OCI-LY3 (cell line): Measurements from ENCODE around the gene ST3GAL3.

ENCODE experiments used
- H2AFZ ChIP-seq: fragments of 200-600, 300-600 bp; shearing (Covaris generic); 2 replicates; pipeline ENCODE4 v1.6.0; 2014; ENCODE audit warnings: antibody characterized with exemption, low read depth, low read length
- H3K27ac ChIP-seq: fragments of 200-600, 300-600 bp; sonication (generic); 2 replicates; pipeline ENCODE4 v1.5.1; 2014; ENCODE audit warnings: mild to moderate bottlenecking, low read length, moderate library complexity, mixed read lengths
- H3K27me3 ChIP-seq: fragments of 200-600, 300-600 bp; sonication (generic); 2 replicates; pipeline ENCODE4 v1.6.1; 2014; ENCODE audit warnings: low read depth, low read length, mixed read lengths
- H3K36me3 ChIP-seq: fragments of 200-600, 300-600 bp; sonication (generic); replicated peaks from 2 replicates; pipeline ENCODE3; 2014; ENCODE audit warnings: low read depth, low read length, mixed read lengths
- H3K4me1 ChIP-seq: fragments of 300-600, 200-600 bp; sonication (generic); 2 replicates; pipeline ENCODE4 v1.6.1; 2014; ENCODE audit warnings: low read length, mixed read lengths
- H3K4me2 ChIP-seq: fragments of 200-600, 300-600 bp; sonication (generic); 2 replicates; pipeline ENCODE4 v1.6.1; 2014; ENCODE audit warnings: low read length, mixed read lengths
- H3K4me3 ChIP-seq: fragments of 300-600, 200-600 bp; sonication (generic); 2 replicates; pipeline ENCODE4 v1.5.1; 2014; ENCODE audit warnings: antibody characterized with exemption, mild to moderate bottlenecking, low read length, moderate library complexity
- H3K79me2 ChIP-seq: fragments of 300-600, 200-600 bp; shearing (Covaris generic); 2 replicates; pipeline ENCODE4 v1.6.1; 2014; ENCODE audit warnings: mild to moderate bottlenecking, low read length, mixed read lengths
- H3K9ac ChIP-seq: fragments of 300-600, 200-600 bp; shearing (Covaris generic); 2 replicates; pipeline ENCODE4 v1.6.0; 2014; ENCODE audit warnings: mild to moderate bottlenecking, low read length, moderate library complexity
- H3K9me3 ChIP-seq: fragments of 200-600, 300-600 bp; shearing (Covaris generic); 2 replicates; pipeline ENCODE4 v1.6.1; 2014; ENCODE audit warnings: low read length, mixed read lengths; ENCODE audit not compliant: insufficient read depth
- H4K20me1 ChIP-seq: fragments of 200-600, 300-600 bp; sonication (generic); 2 replicates; pipeline ENCODE4 v1.6.1; 2016; ENCODE audit warnings: low read length, mixed read lengths; ENCODE audit not compliant: insufficient read depth
- EZH2phosphoT487 ChIP-seq: fragments of 200-600 bp; shearing (Covaris generic); IDR thresholded peaks from 2 replicates; pipeline ENCODE4 v1.6.1; 2018; ENCODE audit warnings: antibody characterized with exemption, mixed run types, low read depth
- TF ChIP-seq, protein P1 (sequence below): fragments of 200-600, 300-600 bp; sonication (generic); IDR thresholded peaks from 2 replicates; pipeline ENCODE4 v1.5.1; 2014; ENCODE audit warnings: antibody characterized with exemption, low read length, low read depth

The ST3GAL3 gene

DNA sequence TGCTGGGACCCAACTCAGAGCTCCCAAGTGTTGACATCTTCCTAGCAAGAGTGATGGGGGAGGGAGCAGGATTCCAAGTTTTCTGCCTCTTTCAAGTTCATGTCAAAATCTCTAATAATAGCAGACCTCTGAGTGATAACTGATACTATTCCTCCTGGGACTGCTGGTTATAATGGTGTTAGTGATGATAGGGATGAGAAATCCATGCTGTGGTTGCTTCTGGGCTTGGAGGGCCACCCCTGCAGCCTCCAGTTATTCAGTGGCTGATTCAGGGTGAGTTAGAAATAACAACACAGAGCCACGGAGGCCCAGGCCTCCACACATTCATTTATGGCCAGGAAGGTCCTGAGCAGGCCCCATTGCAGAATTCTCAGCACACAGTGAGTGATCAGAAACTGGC is 185.7 kb downstream of the ST3GAL3 start:
- H3K4me2 ChIP-seq = no peak overlapping the region
- no peak overlapping the region for H3K9ac ChIP-seq
- no peaks in the 10 kb centered on the region for H4K20me1 ChIP-seq
- H3K9me3 ChIP-seq = no peaks in the 10 kb centered on the region
- no peaks in the 10 kb centered on the region for H3K79me2 ChIP-seq
- no peak for TF ChIP-seq EZH2phosphoT487
- TF ChIP-seq, protein P1, sequence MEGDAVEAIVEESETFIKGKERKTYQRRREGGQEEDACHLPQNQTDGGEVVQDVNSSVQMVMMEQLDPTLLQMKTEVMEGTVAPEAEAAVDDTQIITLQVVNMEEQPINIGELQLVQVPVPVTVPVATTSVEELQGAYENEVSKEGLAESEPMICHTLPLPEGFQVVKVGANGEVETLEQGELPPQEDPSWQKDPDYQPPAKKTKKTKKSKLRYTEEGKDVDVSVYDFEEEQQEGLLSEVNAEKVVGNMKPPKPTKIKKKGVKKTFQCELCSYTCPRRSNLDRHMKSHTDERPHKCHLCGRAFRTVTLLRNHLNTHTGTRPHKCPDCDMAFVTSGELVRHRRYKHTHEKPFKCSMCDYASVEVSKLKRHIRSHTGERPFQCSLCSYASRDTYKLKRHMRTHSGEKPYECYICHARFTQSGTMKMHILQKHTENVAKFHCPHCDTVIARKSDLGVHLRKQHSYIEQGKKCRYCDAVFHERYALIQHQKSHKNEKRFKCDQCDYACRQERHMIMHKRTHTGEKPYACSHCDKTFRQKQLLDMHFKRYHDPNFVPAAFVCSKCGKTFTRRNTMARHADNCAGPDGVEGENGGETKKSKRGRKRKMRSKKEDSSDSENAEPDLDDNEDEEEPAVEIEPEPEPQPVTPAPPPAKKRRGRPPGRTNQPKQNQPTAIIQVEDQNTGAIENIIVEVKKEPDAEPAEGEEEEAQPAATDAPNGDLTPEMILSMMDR = no peak
- H3K27me3 ChIP-seq = no peaks in the 10 kb centered on the region
- H3K4me1 ChIP-seq = no peaks in the 10 kb centered on the region
- H3K4me3 ChIP-seq = no peak overlapping the region
- H3K36me3 ChIP-seq = no peaks in the 10 kb centered on the region
- H2AFZ ChIP-seq = no peak overlapping the region
- no peak overlapping the region for H3K27ac ChIP-seq

DNA sequence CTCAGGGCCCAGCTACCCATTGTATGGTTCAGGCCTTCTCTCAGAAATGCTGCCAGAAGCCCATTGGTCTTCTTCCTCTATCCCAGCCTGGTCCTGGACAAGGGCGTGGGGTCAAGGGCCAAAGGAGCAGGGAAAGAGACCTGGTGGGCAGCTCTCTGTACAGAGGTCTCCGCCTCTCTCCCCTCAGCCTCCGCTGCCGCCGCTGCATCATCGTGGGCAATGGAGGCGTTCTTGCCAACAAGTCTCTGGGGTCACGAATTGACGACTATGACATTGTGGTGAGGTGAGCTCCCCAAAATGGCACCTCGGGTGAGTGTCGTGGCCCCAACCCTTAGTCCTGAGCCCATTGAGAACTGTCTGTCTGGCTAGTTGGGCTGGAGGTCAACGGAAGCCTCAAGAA is 191.6 kb downstream of the ST3GAL3 start:
- H4K20me1 ChIP-seq = no peaks in the 10 kb centered on the region
- H3K36me3 ChIP-seq = no peaks in the 10 kb centered on the region
- H3K4me2 ChIP-seq = no peak overlapping the region

DNA sequence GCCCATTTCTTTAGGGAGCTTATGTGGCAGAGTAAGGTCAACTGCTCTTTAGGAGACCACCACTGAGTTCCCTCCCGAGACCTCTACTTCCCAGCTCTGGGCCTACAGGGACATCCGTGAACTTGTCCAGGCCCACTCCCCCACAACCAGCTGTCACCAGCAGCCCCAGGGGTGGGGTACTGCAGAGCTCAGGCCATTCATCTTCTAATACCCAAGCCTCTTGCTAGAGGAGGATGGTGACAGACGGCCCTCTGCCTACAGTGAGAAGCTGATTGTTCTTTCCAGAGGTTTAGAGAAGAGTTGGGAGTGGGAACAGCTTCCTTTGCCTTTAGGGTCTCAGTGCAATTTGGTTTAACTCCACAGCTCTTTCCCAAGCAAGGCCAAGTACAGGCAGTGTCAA is 193.1 kb downstream of the ST3GAL3 start:
- Histone ChIP-seq H2AFZ (no peak overlapping the region), H4K20me1 (no peaks in the 10 kb centered on the region), H3K27me3 (no peaks in the 10 kb centered on the region)

More for the DNA sequence above, 191.6 kb downstream of the ST3GAL3 start:
- Histone ChIP-seq H3K4me3 (no peak overlapping the region), H2AFZ (no peak overlapping the region), H3K27ac (no peak overlapping the region), H3K9ac (no peak overlapping the region), H3K27me3 (no peaks in the 10 kb centered on the region), H3K9me3 (no peaks in the 10 kb centered on the region), H3K79me2 (no peaks in the 10 kb centered on the region), H3K4me1 (no peaks in the 10 kb centered on the region)
- TF ChIP-seq EZH2phosphoT487 = no peak
- TF ChIP-seq, protein P1 = no peak

DNA sequence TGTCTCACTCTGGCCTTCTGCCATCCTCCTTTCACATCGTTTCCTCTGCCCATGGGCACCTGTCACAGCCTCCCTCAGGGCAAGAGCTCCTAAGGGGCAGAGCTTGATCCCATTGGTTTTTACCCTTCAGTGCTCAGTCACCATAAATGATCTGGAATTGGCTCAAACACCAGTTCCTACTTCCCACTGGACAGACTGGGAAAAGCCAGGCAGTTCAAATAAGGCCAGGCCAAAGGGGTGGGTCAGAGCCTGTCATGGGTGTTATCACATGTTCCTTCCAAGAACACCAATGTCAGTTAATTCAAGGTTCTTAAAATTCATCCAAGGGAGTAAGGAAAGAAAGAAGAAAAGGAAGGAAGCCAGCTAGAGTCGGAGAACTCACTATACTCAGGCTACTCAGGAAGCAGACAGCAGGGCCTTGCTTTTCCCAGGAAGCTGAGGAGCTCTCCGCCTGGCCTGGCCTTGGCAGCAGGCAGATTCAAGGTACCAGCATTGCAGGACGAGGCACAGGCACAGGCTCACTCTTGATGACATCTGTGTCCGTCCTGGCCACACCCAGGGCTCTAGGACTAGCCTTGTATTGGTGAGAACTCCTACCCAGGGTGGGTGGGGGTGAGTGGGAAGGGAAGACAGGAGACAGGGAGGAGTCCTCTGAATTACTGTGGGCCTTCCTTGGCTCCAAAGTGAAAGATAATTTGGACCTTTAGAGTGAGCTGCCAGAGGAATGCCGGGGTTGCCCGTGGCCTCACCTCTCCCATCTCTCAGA is 194.0 kb downstream of the ST3GAL3 start:
- no peak overlapping the region for H3K9ac ChIP-seq
- no peak overlapping the region for H3K4me2 ChIP-seq

More for the DNA sequence above, 193.1 kb downstream of the ST3GAL3 start:
- Histone ChIP-seq H3K9me3 (no peaks in the 10 kb centered on the region), H3K4me3 (no peak overlapping the region), H3K79me2 (no peaks in the 10 kb centered on the region), H3K27ac (no peak overlapping the region), H3K9ac (no peak overlapping the region), H3K36me3 (no peaks in the 10 kb centered on the region), H3K4me1 (no peaks in the 10 kb centered on the region), H3K4me2 (no peak overlapping the region)
- TF ChIP-seq EZH2phosphoT487 = no peak
- TF ChIP-seq, protein P1 = no peak

More for the DNA sequence above, 194.0 kb downstream of the ST3GAL3 start:
- H4K20me1 ChIP-seq = no peaks in the 10 kb centered on the region
- H3K27me3 ChIP-seq = no peaks in the 10 kb centered on the region
- H3K4me1 ChIP-seq = no peaks in the 10 kb centered on the region
- no peaks in the 10 kb centered on the region for H3K9me3 ChIP-seq
- H2AFZ ChIP-seq = no peak overlapping the region
- no peaks in the 10 kb centered on the region for H3K36me3 ChIP-seq
- no peak overlapping the region for H3K4me3 ChIP-seq
- H3K27ac ChIP-seq = no peak overlapping the region
- TF ChIP-seq, protein P1 = no peak
- no peak for TF ChIP-seq EZH2phosphoT487
- H3K79me2 ChIP-seq = no peaks in the 10 kb centered on the region
